H1 (cell line): Measurements from ENCODE around the gene WFDC1.

ENCODE experiments used
- SIN3A ChIP-seq, 2 experiments: IDR thresholded peaks in 1 of 2; conservative IDR thresholded peaks in 1 of 2; 2 replicates each; pipeline ENCODE4 v1.6.1; 2011 to 2012; ENCODE audit warnings: low read length in 2 of 2, improper control_type of control experiment in 1 of 2, low read depth in 1 of 2, mild to moderate bottlenecking in 1 of 2
- TF ChIP-seq, protein P1 (sequence below): IDR thresholded peaks from 2 replicates; pipeline ENCODE4 v1.6.1; 2012; ENCODE audit warnings: inconsistent platforms
- TF ChIP-seq, protein P2 (sequence below), 3 experiments: IDR thresholded peaks; 1 replicate in 2 of 3; 2 replicates in 1 of 3; pipeline versions ENCODE4 v1.5.1 to v1.6.1; 2011; ENCODE audit warnings: low read length in 3 of 3, mild to moderate bottlenecking in 3 of 3, inconsistent platforms in 2 of 3, low read depth in 1 of 3, moderate library complexity in 1 of 3; ENCODE audit not compliant: insufficient read depth in 1 of 3; ENCODE audit errors: control extremely low read depth in 1 of 3

DNA sequence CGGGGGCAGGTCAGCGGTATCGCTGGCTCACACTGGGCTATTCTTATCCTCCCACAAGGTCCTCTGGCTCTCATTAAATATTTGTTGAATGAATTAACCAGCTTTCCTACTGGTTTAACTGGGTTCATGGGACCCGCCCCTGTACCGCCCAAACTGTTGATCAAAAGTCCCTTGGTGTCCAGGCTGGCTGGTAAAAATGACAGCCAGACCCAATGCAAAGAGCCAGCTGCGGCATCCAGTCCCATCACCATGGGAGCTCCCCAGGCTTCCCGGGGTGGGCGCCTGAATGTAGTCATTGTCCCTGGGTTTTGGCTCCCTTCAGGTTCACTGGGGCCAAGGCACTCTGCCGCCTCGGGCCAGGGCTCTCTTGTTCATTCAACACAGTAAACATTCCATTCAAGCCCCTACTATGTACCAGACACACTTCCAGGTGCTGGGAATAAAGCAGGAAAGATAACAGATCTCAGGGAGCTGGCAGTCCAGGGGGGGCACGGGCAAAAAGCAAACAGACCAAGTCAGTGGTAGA is 62.0 kb downstream of the WFDC1 start:
- TF ChIP-seq, protein P1, sequence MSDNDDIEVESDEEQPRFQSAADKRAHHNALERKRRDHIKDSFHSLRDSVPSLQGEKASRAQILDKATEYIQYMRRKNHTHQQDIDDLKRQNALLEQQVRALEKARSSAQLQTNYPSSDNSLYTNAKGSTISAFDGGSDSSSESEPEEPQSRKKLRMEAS = no peak
- TF ChIP-seq, protein P2, sequence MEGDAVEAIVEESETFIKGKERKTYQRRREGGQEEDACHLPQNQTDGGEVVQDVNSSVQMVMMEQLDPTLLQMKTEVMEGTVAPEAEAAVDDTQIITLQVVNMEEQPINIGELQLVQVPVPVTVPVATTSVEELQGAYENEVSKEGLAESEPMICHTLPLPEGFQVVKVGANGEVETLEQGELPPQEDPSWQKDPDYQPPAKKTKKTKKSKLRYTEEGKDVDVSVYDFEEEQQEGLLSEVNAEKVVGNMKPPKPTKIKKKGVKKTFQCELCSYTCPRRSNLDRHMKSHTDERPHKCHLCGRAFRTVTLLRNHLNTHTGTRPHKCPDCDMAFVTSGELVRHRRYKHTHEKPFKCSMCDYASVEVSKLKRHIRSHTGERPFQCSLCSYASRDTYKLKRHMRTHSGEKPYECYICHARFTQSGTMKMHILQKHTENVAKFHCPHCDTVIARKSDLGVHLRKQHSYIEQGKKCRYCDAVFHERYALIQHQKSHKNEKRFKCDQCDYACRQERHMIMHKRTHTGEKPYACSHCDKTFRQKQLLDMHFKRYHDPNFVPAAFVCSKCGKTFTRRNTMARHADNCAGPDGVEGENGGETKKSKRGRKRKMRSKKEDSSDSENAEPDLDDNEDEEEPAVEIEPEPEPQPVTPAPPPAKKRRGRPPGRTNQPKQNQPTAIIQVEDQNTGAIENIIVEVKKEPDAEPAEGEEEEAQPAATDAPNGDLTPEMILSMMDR (IDR thresholded peaks at IDR 0.05; ENCODE audit: control extremely low read depth in 1 of 3, insufficient read depth in 1 of 3, low read depth in 1 of 3, low read length in 3 of 3) = no peak
- no peak for TF ChIP-seq SIN3A (conservative IDR thresholded peaks at IDR 0.05 in 1 of 2, IDR thresholded peaks at IDR 0.05 in 1 of 2; ENCODE audit: low read depth in 1 of 2, low read length in 2 of 2)
